NCI-H748 (cell line): ENCODE results near the gene KRT32.

ENCODE experiments used
- DNase-seq: peaks from one replicate; lab custom pipeline; 2025; ENCODE audit not compliant: unreplicated experiment; lab: John Stamatoyannopoulos, UW

Gene KRT32

DNA sequence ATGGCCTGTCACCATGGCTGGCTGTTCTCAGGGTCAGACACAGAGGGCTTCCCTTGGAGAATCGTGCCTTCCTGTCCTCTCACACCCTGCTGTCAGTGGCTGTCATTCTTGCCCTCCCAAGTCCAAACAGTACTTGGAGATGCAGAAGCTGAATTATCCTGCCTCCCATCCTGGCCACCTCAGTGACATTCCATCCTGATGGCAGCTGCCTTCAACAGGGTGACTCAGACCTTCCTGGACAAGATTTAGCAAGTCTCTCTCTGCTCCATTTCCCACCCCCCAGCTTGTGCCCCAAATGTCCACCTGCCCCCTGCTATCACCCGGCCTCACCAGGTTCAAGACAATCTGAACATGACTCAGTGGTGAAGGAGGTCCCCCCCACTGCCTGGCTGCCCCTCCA is 27.3 kb upstream of the KRT32 start:
- DNase-seq, result no peak

- DNase-seq, result peak; percentile 85
Measured at GRCh38 chr17:41492771-41493170, 25.6 kb upstream of the KRT32 start.

DNA sequence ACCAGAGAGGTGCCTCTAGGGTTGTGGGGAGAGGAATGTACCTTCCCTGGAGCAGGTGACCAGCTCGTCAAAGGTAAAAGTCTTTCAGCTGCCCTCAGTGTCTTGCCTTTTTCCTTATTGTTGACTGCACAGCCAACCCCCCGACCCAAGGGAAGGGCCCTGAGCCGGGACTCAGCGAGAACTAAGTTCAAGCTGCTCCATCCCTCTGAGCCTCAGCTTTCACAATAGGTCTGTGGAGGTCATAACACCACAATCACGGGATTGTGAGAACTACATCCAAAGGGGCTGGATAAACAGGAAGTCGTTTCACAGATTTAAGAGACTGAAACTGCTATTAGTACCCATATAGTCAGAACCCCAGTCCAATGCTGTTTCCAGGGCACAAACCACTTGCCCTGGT is 25.2 kb upstream of the KRT32 start:
- DNase-seq, result no peak

DNA sequence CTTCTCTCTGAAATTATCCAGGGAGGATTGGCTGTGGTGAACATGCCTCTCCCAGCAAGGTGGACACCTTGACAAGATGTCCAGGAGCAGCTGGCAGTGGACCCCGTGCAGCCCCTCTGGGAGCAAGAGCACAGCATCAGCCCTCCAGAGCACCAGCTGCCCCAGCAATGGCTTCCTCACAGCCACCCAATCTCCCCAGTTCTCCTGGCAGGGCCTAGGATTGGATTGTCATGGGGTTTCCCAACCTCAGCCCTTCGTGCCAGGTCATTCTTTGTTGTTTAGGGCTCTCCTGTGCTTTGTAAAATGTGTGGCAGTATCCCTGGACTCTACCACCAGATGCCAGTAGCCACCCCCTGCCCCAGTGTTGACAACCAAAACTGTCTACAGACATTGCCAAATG is 24.3 kb upstream of the KRT32 start:
- no peak for DNase-seq

- no peak for DNase-seq
Measured at GRCh38 chr17:41490000-41490990, 23.1 kb upstream of the KRT32 start.

DNA sequence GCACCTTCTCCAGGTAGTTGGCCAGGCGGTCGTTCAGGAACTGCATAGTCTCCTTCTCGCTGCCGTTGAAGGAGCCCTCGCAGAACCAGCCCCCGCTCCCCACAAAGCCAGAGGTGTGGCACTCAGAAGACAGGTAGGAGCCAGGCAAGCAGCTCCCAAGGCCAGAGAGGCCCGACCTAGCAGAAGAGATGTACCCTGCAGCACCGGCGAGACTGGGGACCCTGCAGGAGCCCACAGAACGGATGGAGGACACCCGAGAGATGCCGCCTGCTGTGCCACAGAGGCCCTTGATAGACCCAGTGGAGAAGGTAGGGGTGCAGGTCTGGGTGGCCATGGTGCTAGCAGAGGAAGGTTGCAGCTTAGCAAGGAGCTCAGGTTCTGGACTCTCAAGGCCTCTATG is 22.3 kb upstream of the KRT32 start, which contains the start of gene KRT36:
Gene KRT36, minus strand, starts transcription at position 380 of the 400 bp plus-strand sequence. Its CDS starts 46 bp downstream, at position 334.
- no peak for DNase-seq

DNA sequence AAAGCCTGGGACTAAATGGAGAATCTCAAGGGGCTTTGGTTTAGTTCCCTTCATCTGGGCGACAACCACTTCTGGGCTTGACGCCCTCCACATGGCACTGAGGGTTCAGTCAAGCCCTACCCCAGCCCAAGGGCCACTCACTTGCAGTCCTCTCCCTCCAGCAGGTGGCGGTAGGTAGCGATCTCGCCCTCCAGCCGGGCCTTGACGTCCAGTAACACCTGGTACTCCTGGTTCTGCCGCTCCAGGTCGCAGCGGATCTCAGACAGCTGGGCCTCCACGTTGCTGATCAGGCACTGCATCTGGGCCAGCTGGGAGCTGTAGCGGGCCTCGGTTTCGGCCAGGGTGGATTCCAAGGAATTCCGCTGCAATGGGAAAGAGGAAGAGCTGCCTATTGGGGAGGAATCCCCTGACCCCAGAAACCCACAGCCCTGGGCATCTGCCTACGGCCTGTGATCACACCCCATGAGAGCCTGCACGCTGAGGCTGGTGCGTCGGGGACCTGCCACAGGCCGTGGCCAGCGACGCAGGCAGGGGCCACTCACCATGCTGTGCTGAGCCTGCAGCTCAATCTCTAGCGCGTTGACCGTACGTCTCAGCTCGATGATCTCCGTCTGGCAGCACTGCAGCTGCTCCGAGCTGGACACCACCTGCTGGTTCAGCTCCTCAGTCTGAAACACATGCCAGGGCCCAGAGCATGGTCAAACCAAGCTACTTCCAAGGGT is 19.8 kb upstream of the KRT32 start:
- DNase-seq, result no peak

- no peak for DNase-seq
Measured at GRCh38 chr17:41486316-41486715, 19.1 kb upstream of the KRT32 start.

DNA sequence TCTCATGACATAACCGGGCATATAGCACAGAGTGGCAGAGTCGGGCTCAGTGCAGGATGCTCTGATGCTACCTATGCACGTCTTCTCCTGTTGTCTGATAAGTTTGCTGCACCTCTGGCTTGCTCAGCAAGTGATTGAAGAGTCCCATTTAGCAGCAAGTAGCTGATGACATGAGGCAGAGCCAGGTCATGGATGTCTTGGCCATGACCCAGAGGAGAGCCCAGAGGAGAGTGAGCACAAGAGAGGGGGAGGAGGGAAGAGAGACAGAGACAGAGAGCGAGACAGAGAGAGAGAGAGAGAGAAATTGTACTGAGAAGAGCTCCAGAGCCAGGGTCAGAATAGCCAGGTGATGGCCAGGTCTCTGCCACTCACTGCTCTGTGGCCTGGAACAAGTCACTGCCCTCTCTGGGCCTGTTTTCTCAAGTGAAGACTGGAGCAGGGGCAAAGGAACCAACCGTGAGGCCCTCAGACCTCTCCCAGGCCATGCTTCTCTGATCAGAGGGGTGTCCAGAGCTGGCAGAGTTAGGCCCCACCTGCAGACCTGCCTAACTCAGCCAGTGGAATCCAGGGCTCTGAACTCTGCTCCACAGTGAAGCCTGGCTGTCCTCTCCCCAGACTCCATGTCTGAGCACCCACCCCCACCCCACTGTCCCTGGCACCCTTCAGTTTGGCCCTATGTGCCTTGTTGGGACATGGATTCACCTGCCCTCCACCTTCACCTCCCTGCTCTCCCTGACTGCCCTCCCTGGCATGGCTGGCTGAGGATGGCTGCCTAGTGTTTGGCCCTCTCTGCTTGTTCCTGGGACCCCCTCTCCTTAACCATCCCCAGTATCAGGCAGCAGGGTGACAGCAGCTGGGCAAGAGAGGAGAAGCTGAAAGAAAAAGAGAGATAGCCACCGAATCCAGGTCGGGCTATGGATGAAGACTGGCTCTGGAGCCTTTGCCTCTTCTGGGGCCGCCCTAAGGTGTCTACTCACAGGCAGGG is 18.0 kb upstream of the KRT32 start:
- no peak for DNase-seq

DNA sequence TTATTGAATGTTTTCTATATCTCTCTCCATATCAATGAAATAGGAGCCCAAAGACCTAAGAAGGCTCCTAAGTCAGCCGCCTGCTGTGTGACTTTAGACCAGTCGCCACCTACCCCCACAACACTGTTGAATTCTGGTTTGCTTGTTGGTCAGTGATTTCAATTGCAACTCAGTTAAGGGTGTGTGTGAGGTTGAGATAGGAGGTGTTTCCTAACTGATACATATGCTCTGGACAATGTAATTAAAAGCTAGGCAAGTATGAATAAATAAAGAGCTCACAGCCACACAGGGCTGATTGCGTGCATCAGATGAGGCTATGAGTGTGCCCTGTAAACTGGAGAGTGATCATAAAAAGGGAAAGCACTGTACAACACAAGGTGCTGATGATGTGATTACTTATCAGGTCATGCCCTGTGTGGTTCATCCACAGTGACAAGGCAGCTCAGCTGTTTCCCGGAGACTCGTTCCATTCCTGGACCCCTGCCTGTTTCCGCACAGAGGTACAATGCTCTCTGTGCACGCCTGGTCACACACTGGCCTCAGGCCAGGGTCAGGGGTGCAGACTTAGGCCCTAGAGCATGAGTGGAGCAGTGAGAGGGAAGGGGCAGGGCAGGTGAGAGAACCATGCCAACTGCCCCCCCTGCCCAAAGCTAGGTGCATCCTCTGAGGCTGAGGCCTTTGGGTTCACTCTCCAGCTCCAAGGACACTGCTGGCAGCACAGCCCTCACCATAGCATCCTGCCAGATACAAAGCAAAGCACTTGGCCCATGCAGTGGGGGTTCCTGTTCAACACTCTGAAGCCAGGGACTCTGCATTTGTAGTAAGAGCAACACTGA is 17.0 kb upstream of the KRT32 start:
- no peak for DNase-seq

DNA sequence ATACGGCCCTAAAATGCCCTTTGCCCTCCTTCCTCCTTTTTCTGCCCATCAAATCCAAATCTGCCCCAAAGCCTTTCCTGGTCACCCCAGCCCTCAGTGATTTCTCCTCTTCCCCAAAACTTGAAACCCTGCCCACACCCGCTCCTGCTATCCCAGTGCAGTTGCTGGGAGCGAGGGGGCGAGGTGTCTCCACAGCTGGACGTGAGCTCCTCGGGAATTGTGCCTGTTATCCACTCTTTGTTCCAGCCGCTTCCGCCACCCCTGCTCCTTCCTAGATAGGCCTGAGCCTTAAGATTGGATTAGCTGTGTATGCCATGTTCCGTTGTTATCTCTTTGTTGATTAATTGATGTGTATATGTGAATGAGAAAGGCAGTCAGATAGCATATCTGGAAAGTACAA is 16.3 kb upstream of the KRT32 start:
- no peak for DNase-seq

DNA sequence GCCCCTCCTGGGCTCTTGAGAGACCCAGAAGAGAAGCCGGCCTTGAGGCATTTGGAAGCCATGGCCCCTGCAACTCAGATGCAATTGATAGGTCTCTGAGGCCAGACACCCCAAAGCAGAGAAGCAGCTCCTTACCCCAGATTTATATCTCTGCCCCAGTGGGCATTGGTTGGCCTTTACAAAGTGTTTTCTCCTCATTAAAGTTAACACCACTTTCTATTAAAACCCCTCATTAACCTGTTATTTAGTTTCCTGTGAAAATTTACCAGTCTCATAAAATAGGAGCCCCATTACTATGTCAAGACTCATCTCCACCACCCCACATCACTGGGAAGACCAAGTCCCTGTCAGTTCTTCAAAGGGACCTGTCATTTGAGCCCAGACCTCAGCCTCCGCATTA is 13.8 kb upstream of the KRT32 start, which contains the start of gene KRT35:
Gene KRT35, minus strand, starts transcription at position 116 of the 400 bp plus-strand sequence. Its CDS starts 54 bp downstream, at position 62.
- no peak for DNase-seq

DNA sequence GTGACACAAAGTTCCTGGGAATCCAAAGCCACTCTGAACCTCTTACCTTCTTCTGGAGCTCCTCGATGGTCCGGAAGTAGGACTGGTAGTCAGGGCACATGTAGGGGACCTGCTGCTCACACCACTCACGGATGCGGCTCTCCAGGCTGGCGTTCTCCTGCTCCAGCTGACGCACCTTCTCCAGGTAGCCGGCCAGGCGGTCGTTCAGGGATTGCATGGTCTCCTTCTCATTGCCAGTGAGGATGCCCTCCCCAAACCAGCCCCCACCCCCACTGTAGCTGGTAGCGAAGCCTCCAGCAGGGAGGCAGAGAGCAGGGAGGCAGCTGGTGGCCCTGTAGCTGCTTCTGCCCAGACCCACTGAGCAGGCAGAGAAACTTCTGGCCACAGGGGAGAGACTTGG is 13.4 kb upstream of the KRT32 start:
- no peak for DNase-seq

DNA sequence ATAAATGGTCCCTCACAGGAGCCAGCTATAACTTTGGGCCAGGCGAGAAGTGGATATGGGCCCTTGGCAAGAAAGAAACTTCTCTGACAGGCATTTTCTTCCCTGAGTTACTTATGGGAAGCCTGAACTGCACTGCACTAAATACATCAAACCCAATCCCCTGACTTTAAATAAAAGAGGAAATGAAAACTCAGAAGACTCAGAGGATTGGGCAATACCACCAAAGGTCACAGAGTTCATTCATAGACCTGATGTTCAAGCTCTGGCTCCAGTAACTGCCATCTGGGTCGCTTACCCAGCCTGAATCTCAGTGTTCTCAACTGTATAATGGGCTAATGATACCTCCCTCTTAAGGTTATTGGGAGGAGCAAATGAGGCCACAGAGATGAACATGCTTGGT is 12.9 kb upstream of the KRT32 start:
- DNase-seq, result no peak

DNA sequence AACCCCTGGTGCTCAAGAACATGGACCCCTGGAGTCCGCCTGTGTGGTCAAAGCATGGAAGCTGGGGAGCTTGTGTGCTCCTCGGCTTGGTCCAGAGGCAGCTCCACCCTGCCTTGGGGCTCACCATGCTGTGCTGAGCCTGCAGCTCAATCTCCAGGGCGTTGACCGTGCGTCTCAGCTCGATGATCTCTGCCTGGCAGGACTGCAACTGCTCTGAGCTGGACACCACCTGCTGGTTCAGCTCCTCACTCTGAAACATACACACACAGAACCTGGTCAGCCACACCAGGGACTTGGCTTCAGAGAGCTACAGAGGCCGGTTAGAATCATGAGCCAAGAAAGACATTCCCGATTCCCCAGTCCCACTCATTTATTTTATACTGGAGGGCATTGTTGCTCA is 11.1 kb upstream of the KRT32 start:
- no peak for DNase-seq

DNA sequence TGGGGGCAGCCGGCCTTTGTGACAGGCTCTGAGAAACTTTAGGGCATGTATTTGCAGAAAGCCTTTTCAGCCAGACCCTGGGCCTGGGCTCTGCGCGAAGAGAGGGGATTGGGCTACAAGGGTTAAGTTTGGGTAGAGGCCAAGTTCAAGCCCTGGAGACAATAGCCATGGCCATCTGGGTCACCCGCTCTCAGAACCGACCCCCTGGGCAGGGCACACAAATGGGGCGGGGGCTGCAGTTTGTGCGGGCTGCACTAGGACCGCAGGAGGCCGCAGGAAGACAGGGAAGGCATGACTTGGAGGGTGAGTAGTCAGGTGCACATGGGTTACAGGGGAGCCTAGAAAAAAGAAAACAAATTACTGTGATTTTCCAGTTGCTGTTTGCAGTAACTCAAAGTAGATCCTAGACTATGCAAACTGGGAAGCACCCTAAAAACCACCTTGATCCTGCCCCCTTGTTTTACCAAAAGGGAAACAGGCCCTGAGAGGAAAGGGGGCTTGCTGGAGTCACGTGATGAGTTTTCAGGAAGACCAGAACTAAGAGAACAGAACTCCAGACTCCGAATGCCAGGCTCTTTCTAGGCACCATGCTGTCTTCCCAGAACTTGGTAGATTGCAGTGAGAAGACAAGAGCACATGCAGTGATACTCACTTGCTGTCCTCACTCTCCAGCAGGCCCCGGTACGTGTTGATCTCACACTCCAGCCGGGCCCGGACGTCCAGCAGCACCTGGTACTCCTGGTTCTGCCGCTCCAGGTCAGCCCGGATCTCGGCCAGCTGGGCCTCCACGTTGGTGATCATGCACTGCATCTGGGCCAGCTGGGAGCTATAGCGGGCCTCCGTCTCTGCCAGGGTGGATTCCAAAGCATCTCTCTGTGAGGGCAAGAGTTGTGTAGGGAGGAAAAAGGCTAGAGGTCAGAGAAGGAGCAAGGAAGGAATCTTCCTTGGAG is 10.0 kb upstream of the KRT32 start:
- no peak for DNase-seq

DNA sequence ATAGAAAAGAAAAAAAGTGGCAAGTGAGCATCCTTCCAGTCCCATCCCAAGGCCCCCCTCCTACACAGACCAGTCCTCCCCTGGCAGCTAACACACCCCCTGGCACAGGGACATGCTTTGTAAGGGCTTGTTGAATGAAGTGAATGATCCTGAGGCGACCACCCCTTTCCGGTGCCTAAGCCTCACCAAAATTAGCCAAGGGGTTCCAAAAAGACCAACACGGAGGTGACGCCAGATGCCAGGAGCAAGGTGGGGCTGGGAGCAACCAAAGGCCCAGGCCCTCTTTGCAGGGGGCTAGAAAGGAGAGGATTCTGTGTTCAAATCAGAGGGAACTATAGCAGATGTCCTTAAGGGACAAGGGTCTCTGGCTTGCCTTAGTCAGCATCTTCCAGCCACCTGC is 8.2 kb upstream of the KRT32 start:
- no peak for DNase-seq

GRCh38 chr17:41474863-41475262 is 7.7 kb upstream of the KRT32 start:
- DNase-seq, result no peak

- no peak for DNase-seq
Measured at GRCh38 chr17:41468346-41468745, 1.2 kb upstream of the KRT32 start.
